ENCODE results near the gene PLEKHH3.

- TF ChIP-seq CTCF (IDR thresholded peaks at IDR 0.05) (no peak), POLR2AphosphoS5 (IDR thresholded peaks at IDR 0.05) (no peak)
Observed at GRCh38 chr17:42673266-42673884, 3.4 kb downstream of the PLEKHH3 start.

All from breast epithelium (tissue), 3 donors.